Measurements from ENCODE around the gene NKX2-3. TPM values are rescaled to one million over a fixed set of nuclear protein-coding genes. Genes with fewer than 3 reads are reported as not detected.

The NKX2-3 gene
- total RNA-seq, 1 donor from 2014 or later, result not detected

- no peaks in the 10 kb centered on the region for H3K4me1 ChIP-seq (ENCODE audit: insufficient read depth, low read length)
- FAIRE-seq, result no peak
- TF ChIP-seq CTCF (IDR thresholded peaks at IDR 0.05; ENCODE audit: insufficient read depth, low read depth, low read length) (no peak), EZH2 (IDR thresholded peaks at IDR 0.05; ENCODE audit: insufficient read depth, low read length) (no peak)
- H3K27ac ChIP-seq (ENCODE audit: low read depth, low read length), result no peak overlapping the region
- H2AFZ ChIP-seq (ENCODE audit: low read depth, low read length), result no peak overlapping the region
- H3K9me3 Mint-ChIP-seq (ENCODE audit: unreplicated experiment), result peaks cover 39% of the 10 kb centered on the region
- H3K9me3 ChIP-seq (ENCODE audit: insufficient read depth, low read depth, low read length), result peaks cover 20% of the 10 kb centered on the region
- H3K4me2 ChIP-seq (ENCODE audit: low read length), result peak overlapping the region; percentile 12
- H3K36me3 ChIP-seq (ENCODE audit: insufficient read depth, low read length), result no peaks in the 10 kb centered on the region
- peaks cover 9% of the 10 kb centered on the region for H3K36me3 Mint-ChIP-seq (ENCODE audit: low read depth, unreplicated experiment)
- H3K4me3 ChIP-seq (ENCODE audit: insufficient read depth, low read depth, low read length), result no peak overlapping the region
- H3K9ac ChIP-seq (ENCODE audit: low read length), result no peak overlapping the region
- no peak overlapping the region for H3K27ac Mint-ChIP-seq (ENCODE audit: unreplicated experiment)
- H3K79me2 ChIP-seq (ENCODE audit: insufficient read depth, low read length), result no peaks in the 10 kb centered on the region
- H3K4me3 Mint-ChIP-seq (ENCODE audit: unreplicated experiment), result no peak overlapping the region
- H3K27me3 Mint-ChIP-seq (ENCODE audit: low read depth, unreplicated experiment), result peaks cover 87% of the 10 kb centered on the region
- H4K20me1 ChIP-seq (ENCODE audit: insufficient read depth, low read length), result peaks cover 10% of the 10 kb centered on the region
- no peak for DNase-seq (ENCODE audit: low read depth)
- H3K27me3 ChIP-seq (ENCODE audit: insufficient read depth, low read length), result peaks cover 98% of the 10 kb centered on the region
- no peaks in the 10 kb centered on the region for H3K4me1 Mint-ChIP-seq (ENCODE audit: low read depth, unreplicated experiment)
Observed at GRCh38 chr10:99531696-99532593, 797 bp upstream of the NKX2-3 start.

GRCh38 chr10:99533496-99534449 is 1.0 kb downstream of the NKX2-3 start:
- DNase-seq (ENCODE audit: low read depth) (no peak), FAIRE-seq (no peak)
- Mint-ChIP-seq H3K4me3 (ENCODE audit: unreplicated experiment) (no peak overlapping the region), H3K9me3 (ENCODE audit: unreplicated experiment) (peaks cover 36% of the 10 kb centered on the region), H3K27me3 (ENCODE audit: low read depth, unreplicated experiment) (peaks cover 85% of the 10 kb centered on the region), H3K4me1 (ENCODE audit: low read depth, unreplicated experiment) (no peaks in the 10 kb centered on the region), H3K36me3 (ENCODE audit: low read depth, unreplicated experiment) (peaks cover 12% of the 10 kb centered on the region), H3K27ac (ENCODE audit: unreplicated experiment) (peak overlapping the region; percentile 62)
- Histone ChIP-seq H3K4me3 (ENCODE audit: insufficient read depth, low read depth, low read length) (no peak overlapping the region), H2AFZ (ENCODE audit: low read depth, low read length) (no peak overlapping the region), H3K4me1 (ENCODE audit: insufficient read depth, low read length) (no peaks in the 10 kb centered on the region), H3K36me3 (ENCODE audit: insufficient read depth, low read length) (no peaks in the 10 kb centered on the region), H3K27me3 (ENCODE audit: insufficient read depth, low read length) (peaks cover 95% of the 10 kb centered on the region), H3K79me2 (ENCODE audit: insufficient read depth, low read length) (no peaks in the 10 kb centered on the region), H3K9me3 (ENCODE audit: insufficient read depth, low read depth, low read length) (peaks cover 27% of the 10 kb centered on the region), H4K20me1 (ENCODE audit: insufficient read depth, low read length) (no peaks in the 10 kb centered on the region), H3K9ac (ENCODE audit: low read length) (no peak overlapping the region), H3K27ac (ENCODE audit: low read depth, low read length) (no peak overlapping the region), H3K4me2 (ENCODE audit: low read length) (peak overlapping the region; percentile 12)
- TF ChIP-seq EZH2 (IDR thresholded peaks at IDR 0.05; ENCODE audit: insufficient read depth, low read length) (peak; percentile 27), CTCF (IDR thresholded peaks at IDR 0.05; ENCODE audit: insufficient read depth, low read depth, low read length) (no peak)

Data from astrocyte (in vitro differentiated cells and primary cell).